ENCODE data around the gene MCRIP1. TPM values are rescaled to one million over a fixed set of nuclear protein-coding genes. Genes with fewer than 3 reads are reported as not detected.

The MCRIP1 gene
- total and polyA plus RNA-seq, 2 of the 13 experiments (the other 11 are each of a cell fraction or from before 2014, with no cell fraction given) = 79.7 to 84.9 TPM

DNA sequence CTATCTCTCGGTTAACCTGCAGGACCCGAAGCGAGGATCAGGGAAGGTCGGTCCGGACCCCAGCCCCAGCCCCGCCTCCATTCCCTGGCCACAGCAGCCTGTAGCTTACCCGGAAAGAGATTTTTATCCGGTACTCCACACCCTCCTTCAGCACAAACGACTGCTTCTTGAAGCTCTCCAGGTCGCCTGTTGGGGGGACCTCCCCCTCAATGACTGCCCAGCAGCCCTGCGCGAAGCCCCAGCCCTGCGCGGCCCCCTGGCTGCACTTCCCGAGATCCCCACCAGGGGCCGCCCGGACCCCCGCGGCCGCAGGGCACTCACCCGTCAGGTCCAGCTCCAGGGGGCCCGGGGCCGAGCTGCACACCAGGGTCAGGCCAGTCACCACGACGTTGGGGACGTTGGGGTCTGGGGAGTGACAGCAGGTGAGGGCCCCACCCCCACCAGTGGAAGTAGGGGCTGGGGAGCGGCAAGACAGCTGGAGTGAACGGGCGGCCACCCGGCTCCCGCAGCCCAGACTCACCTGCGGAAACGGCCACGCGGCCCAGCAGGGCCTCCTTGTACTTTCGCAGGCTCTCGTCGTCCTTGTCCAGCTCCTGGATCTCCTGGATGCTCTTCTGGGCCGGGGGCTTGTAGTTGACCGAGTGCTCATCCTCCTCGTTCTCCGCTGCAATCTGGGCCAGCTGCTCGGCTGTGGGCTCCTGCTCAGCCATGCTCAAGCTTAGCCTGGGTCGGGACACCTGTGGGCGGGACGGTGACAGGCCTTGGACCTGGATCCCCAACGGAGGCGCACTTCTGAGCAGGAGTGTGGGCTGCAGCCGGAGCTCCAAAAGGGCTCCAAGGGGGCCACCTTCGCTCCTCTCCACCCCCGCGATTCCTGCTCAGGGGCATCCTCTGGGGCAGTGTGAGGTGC lies 36.4 kb upstream of the MCRIP1 start (continued):
- TF ChIP-seq, protein P1, sequence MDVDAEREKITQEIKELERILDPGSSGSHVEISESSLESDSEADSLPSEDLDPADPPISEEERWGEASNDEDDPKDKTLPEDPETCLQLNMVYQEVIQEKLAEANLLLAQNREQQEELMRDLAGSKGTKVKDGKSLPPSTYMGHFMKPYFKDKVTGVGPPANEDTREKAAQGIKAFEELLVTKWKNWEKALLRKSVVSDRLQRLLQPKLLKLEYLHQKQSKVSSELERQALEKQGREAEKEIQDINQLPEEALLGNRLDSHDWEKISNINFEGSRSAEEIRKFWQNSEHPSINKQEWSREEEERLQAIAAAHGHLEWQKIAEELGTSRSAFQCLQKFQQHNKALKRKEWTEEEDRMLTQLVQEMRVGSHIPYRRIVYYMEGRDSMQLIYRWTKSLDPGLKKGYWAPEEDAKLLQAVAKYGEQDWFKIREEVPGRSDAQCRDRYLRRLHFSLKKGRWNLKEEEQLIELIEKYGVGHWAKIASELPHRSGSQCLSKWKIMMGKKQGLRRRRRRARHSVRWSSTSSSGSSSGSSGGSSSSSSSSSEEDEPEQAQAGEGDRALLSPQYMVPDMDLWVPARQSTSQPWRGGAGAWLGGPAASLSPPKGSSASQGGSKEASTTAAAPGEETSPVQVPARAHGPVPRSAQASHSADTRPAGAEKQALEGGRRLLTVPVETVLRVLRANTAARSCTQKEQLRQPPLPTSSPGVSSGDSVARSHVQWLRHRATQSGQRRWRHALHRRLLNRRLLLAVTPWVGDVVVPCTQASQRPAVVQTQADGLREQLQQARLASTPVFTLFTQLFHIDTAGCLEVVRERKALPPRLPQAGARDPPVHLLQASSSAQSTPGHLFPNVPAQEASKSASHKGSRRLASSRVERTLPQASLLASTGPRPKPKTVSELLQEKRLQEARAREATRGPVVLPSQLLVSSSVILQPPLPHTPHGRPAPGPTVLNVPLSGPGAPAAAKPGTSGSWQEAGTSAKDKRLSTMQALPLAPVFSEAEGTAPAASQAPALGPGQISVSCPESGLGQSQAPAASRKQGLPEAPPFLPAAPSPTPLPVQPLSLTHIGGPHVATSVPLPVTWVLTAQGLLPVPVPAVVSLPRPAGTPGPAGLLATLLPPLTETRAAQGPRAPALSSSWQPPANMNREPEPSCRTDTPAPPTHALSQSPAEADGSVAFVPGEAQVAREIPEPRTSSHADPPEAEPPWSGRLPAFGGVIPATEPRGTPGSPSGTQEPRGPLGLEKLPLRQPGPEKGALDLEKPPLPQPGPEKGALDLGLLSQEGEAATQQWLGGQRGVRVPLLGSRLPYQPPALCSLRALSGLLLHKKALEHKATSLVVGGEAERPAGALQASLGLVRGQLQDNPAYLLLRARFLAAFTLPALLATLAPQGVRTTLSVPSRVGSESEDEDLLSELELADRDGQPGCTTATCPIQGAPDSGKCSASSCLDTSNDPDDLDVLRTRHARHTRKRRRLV (CRISPR knock-in tag; IDR thresholded peaks at IDR 0.05) = peak; percentile 48; the same call in 1 of the 2 replicates
- no peak; a peak in 1 of 4 replicates for TF ChIP-seq POLR2A (IDR thresholded peaks at IDR 0.05; ENCODE audit: insufficient read depth in 1 of 2, low read depth in 2 of 2, low read length in 2 of 2)
- TF ChIP-seq, protein P2, sequence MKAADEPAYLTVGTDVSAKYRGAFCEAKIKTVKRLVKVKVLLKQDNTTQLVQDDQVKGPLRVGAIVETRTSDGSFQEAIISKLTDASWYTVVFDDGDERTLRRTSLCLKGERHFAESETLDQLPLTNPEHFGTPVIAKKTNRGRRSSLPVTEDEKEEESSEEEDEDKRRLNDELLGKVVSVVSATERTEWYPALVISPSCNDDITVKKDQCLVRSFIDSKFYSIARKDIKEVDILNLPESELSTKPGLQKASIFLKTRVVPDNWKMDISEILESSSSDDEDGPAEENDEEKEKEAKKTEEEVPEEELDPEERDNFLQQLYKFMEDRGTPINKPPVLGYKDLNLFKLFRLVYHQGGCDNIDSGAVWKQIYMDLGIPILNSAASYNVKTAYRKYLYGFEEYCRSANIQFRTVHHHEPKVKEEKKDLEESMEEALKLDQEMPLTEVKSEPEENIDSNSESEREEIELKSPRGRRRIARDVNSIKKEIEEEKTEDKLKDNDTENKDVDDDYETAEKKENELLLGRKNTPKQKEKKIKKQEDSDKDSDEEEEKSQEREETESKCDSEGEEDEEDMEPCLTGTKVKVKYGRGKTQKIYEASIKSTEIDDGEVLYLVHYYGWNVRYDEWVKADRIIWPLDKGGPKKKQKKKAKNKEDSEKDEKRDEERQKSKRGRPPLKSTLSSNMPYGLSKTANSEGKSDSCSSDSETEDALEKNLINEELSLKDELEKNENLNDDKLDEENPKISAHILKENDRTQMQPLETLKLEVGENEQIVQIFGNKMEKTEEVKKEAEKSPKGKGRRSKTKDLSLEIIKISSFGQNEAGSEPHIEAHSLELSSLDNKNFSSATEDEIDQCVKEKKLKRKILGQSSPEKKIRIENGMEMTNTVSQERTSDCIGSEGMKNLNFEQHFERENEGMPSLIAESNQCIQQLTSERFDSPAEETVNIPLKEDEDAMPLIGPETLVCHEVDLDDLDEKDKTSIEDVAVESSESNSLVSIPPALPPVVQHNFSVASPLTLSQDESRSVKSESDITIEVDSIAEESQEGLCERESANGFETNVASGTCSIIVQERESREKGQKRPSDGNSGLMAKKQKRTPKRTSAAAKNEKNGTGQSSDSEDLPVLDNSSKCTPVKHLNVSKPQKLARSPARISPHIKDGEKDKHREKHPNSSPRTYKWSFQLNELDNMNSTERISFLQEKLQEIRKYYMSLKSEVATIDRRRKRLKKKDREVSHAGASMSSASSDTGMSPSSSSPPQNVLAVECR (CRISPR knock-in tag; IDR thresholded peaks at IDR 0.05; ENCODE audit: borderline replicate concordance) = peak; percentile 56
- TF ChIP-seq, protein P3, sequence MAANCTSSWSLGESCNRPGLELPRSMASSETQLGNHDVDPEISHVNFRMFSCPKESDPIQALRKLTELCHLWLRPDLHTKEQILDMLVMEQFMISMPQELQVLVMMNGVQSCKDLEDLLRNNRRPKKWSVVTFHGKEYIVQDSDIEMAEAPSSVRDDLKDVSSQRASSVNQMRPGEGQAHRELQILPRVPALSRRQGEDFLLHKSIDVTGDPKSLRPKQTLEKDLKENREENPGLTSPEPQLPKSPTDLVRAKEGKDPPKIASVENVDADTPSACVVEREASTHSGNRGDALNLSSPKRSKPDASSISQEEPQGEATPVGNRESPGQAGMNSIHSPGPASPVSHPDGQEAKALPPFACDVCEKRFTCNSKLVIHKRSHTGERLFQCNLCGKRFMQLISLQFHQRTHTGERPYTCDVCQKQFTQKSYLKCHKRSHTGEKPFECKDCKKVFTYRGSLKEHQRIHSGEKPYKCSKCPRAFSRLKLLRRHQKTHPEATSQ (CRISPR knock-in tag; IDR thresholded peaks at IDR 0.05; ENCODE audit: borderline replicate concordance) = peak; percentile 87
- no peak for TF ChIP-seq BRCA1 (CRISPR knock-in tag; IDR thresholded peaks at IDR 0.05)
- TF ChIP-seq ZSCAN25 (CRISPR knock-in tag; IDR thresholded peaks at IDR 0.05) = peak; percentile 88
- TF ChIP-seq ZNF263 (CRISPR knock-in tag; IDR thresholded peaks at IDR 0.05) = 0 out of 2 replicates have a peak, but pooled peaks have one; percentile 40
- TF ChIP-seq SPEN (CRISPR knock-in tag; IDR thresholded peaks at IDR 0.05; ENCODE audit: low read depth) = peak; percentile 15
- TF ChIP-seq ZNF598 (CRISPR knock-in tag; IDR thresholded peaks at IDR 0.05; ENCODE audit: borderline replicate concordance) = 0 out of 2 replicates have a peak, but pooled peaks have one; percentile 50
- TF ChIP-seq HHEX (CRISPR knock-in tag; IDR thresholded peaks at IDR 0.05) = no peak
- peak; percentile 50 for TF ChIP-seq ZNF326 (CRISPR knock-in tag; IDR thresholded peaks at IDR 0.05; ENCODE audit: borderline replicate concordance)
- TF ChIP-seq ZNF703 (CRISPR knock-in tag; IDR thresholded peaks at IDR 0.05; ENCODE audit: borderline replicate concordance) = no peak; the same call in 1 of the 2 replicates
- TF ChIP-seq, protein P4, sequence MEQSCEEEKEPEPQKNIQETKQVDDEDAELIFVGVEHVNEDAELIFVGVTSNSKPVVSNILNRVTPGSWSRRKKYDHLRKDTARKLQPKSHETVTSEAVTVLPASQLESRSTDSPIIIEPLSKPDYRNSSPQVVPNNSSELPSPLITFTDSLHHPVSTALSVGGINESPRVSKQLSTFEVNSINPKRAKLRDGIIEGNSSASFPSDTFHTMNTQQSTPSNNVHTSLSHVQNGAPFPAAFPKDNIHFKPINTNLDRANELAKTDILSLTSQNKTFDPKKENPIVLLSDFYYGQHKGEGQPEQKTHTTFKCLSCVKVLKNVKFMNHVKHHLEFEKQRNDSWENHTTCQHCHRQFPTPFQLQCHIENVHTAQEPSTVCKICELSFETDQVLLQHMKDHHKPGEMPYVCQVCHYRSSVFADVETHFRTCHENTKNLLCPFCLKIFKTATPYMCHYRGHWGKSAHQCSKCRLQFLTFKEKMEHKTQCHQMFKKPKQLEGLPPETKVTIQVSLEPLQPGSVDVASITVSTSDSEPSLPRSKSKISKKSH (CRISPR knock-in tag; IDR thresholded peaks at IDR 0.05; ENCODE audit: borderline replicate concordance) = peak; percentile 14
- TF ChIP-seq ARNT (IDR thresholded peaks at IDR 0.05) = no peak
- TF ChIP-seq YEATS4 (CRISPR knock-in tag; IDR thresholded peaks at IDR 0.05; ENCODE audit: borderline replicate concordance) = peak; percentile 43; the same call in 1 of the 2 replicates
- TF ChIP-seq ATF7 (IDR thresholded peaks at IDR 0.05) = no peak
- TF ChIP-seq ATF7 (CRISPR knock-in tag; IDR thresholded peaks at IDR 0.05) = no peak
